MCF 10A (cell line): ENCODE measurements around the gene NSUN7. TPM values are rescaled to one million over a fixed set of nuclear protein-coding genes. Genes with fewer than 3 reads are reported as not detected.

Experiments used
- BruUV-seq: library from RNA; stranded (reverse); fragments of 400-500 nt; replicated peaks from 2 replicates; lab custom pipeline; 2021; lab: Mats Ljungman, UMichigan
- CTCF ChIA-PET: fragments of 300-600 bp; sonication (Branson Sonifier 250); formaldehyde crosslinking; extraction: SDS; loops from one replicate; lab custom pipeline; 2021; ENCODE audit warnings: antibody characterized with exemption, inconsistent platforms; lab: Yijun Ruan, JAX
- POLR2A ChIA-PET: fragments of 300-600, 350-650 bp; sonication (Branson Sonifier 250); formaldehyde crosslinking; extraction: SDS; loops from one replicate; lab custom pipeline; 2020; ENCODE audit warnings: antibody characterized with exemption, inconsistent platforms; lab: Yijun Ruan, JAX
- DNase-seq: peaks from one replicate; pipeline ENCODE4 v3.0.0-alpha.2; 2018; ENCODE audit not compliant: unreplicated experiment
- H3K27ac Mint-ChIP-seq: one replicate; pipeline ENCODE4 v1.8.0; 2022; ENCODE audit warnings: mild to moderate bottlenecking, low read depth, mixed read lengths; ENCODE audit not compliant: unreplicated experiment
- H3K27me3 Mint-ChIP-seq: one replicate; pipeline ENCODE4 v1.8.0; 2022; ENCODE audit warnings: mixed read lengths; ENCODE audit not compliant: insufficient read depth, unreplicated experiment
- H3K36me3 Mint-ChIP-seq: one replicate; pipeline ENCODE4 v1.8.0; 2022; ENCODE audit warnings: mild to moderate bottlenecking, moderate library complexity, mixed read lengths; ENCODE audit not compliant: insufficient read depth, unreplicated experiment
- H3K4me1 Mint-ChIP-seq: one replicate; pipeline ENCODE4 v1.8.0; 2022; ENCODE audit warnings: mixed read lengths; ENCODE audit not compliant: insufficient read depth, unreplicated experiment
- H3K4me3 Mint-ChIP-seq: one replicate; pipeline ENCODE4 v1.8.0; 2022; ENCODE audit warnings: mild to moderate bottlenecking, moderate library complexity, mixed read lengths; ENCODE audit not compliant: unreplicated experiment
- H3K9me3 Mint-ChIP-seq: one replicate; pipeline ENCODE4 v1.8.0; 2022; ENCODE audit warnings: mixed read lengths; ENCODE audit not compliant: unreplicated experiment
- CTCF ChIP-seq: fragments of 200-600 bp; IDR thresholded peaks from one replicate; pipeline ENCODE4 v1.8.0; 2022; ENCODE audit warnings: antibody characterized with exemption, mild to moderate bottlenecking; ENCODE audit not compliant: unreplicated experiment
- intact Hi-C: fragments of 100-400 bp; cut with micrococcal nuclease; formaldehyde crosslinking; loops from 2 replicates; pipeline ENCODE4 v1.14.1; 2022
- total RNA-seq: library from RNA; stranded (reverse); gene quantifications from 2 replicates; pipeline ENCODE4 v1.2.3, GENCODE V29; 2022

NSUN7 gene
- total RNA-seq, 1 experiment from 2014 or later = not detected

- Mint-ChIP-seq H3K4me1 (no peaks in the 10 kb centered on the region), H3K27ac (no peak overlapping the region), H3K27me3 (no peaks in the 10 kb centered on the region), H3K4me3 (no peak overlapping the region), H3K36me3 (no peaks in the 10 kb centered on the region), H3K9me3 (no peaks in the 10 kb centered on the region)
- no peak for DNase-seq
- TF ChIP-seq CTCF = no peak
- CTCF ChIA-PET = no interaction called here
- BruUV-seq = no TSS peak
- intact Hi-C loops = no loop called here
- POLR2A ChIA-PET = interaction anchor here (0.6 kb wide), 1 partner anchor 32 kb away, joined by 3 read pairs; no protein-coding TSS in a partner anchor
Observed at GRCh38 chr4:40778090-40778489, 28.3 kb downstream of the NSUN7 start.

GRCh38 chr4:40782876-40783275, 33.1 kb downstream of the NSUN7 start:
- DNase-seq = no peak
- ChIA-PET CTCF (no interaction called here), POLR2A (interaction anchor here (0.9 kb wide), 1 partner anchor 12 kb away, joined by 4 read pairs; no protein-coding TSS in a partner anchor)
- no peaks in the 10 kb centered on the region for H3K27me3 Mint-ChIP-seq
- H3K4me3 Mint-ChIP-seq = no peak overlapping the region
- no peaks in the 10 kb centered on the region for H3K4me1 Mint-ChIP-seq
- intact Hi-C loops = no loop called here
- no peak overlapping the region for H3K27ac Mint-ChIP-seq
- H3K36me3 Mint-ChIP-seq = no peaks in the 10 kb centered on the region
- no TSS peak for BruUV-seq
- H3K9me3 Mint-ChIP-seq = no peaks in the 10 kb centered on the region
- no peak for TF ChIP-seq CTCF

DNA sequence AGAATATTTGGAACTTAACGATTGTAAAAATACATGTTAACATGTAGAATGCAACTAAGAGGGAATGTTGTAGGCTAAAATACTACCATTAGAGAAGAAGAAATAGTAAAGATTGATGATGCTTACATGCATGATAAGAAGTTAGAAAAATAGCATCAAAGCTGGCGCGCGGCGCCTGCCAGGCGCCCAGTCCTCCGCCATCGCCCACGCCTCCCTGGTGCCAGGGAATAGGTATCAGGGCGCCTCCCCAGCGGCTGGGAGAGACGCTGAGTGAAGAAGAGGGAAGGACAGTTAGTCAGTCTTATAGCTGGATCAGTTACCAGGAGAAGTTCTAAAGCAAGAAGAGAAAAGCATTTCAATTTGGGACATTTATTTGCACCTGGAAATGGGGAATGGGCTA, 36.0 kb downstream of the NSUN7 start:
- intact Hi-C loops = no loop called here
- no peak for TF ChIP-seq CTCF
- DNase-seq = no peak
- no peak overlapping the region for H3K27ac Mint-ChIP-seq
- H3K27me3 Mint-ChIP-seq = no peaks in the 10 kb centered on the region
- CTCF ChIA-PET = no interaction called here
- no peaks in the 10 kb centered on the region for H3K36me3 Mint-ChIP-seq
- POLR2A ChIA-PET = no interaction called here
- no peak overlapping the region for H3K4me3 Mint-ChIP-seq
- no TSS peak for BruUV-seq
- no peaks in the 10 kb centered on the region for H3K4me1 Mint-ChIP-seq
- H3K9me3 Mint-ChIP-seq = no peaks in the 10 kb centered on the region

DNA sequence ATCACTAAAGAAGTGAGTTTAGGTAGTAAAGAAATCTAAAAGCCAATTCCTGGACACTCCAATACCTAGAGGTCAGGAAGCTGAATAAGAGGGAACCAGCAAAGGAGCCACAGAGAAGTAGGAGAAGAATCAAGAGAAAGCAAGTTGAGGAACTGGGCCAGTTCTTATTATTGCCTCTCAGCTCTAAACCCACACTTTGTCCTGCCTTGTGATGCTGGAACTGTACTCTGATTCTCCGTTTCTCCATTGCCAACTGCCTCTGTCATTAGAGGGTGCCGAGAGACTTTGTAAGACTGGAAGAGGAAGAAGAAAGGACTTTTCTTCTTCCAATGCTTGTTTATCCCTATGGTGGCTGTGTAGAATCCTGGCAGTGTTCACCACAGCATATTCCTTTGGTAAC, 38.6 kb downstream of the NSUN7 start:
- ChIA-PET POLR2A (no interaction called here), CTCF (no interaction called here)
- Mint-ChIP-seq H3K4me1 (no peaks in the 10 kb centered on the region), H3K27ac (no peak overlapping the region), H3K36me3 (no peaks in the 10 kb centered on the region), H3K27me3 (no peaks in the 10 kb centered on the region), H3K4me3 (no peak overlapping the region), H3K9me3 (no peaks in the 10 kb centered on the region)
- no peak for TF ChIP-seq CTCF
- DNase-seq = no peak
- BruUV-seq = no TSS peak
- intact Hi-C loops = no loop called here
